ENCODE data around the gene CPB1.

DNA sequence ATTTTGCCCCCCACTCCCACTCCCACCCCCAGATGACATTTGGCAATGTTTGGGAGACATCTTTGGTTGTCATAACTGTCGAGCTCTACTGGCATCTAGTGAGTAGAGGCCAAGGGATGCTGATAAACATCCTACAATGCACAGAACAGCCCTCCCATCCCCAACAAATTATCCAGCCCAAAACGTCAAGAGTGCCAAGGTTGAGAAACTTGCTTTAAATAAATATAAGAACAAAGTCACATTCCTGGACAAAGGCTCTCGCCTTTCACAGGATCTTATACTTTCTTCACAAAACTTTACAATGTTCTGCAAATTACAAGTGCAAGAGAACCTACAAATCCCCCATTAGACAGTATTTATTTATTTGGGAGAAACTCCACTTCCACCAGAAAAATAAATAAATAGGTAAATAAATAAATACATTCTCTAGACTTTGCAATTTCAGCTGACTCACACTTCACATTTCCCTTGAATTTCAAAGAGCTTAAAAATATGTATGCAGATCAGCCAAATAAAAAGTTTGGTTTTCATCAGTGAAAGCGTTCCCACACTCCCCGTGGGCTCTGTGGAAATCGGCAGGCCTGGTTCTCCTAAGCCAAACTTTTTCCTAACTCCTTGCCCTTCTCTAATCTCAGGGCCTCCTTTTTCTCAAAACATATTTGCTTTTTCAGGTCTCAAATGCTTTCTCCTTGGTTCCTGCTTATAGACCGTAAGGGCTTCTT is 24.8 kb downstream of the CPB1 start:
- TF ChIP-seq, protein P1, sequence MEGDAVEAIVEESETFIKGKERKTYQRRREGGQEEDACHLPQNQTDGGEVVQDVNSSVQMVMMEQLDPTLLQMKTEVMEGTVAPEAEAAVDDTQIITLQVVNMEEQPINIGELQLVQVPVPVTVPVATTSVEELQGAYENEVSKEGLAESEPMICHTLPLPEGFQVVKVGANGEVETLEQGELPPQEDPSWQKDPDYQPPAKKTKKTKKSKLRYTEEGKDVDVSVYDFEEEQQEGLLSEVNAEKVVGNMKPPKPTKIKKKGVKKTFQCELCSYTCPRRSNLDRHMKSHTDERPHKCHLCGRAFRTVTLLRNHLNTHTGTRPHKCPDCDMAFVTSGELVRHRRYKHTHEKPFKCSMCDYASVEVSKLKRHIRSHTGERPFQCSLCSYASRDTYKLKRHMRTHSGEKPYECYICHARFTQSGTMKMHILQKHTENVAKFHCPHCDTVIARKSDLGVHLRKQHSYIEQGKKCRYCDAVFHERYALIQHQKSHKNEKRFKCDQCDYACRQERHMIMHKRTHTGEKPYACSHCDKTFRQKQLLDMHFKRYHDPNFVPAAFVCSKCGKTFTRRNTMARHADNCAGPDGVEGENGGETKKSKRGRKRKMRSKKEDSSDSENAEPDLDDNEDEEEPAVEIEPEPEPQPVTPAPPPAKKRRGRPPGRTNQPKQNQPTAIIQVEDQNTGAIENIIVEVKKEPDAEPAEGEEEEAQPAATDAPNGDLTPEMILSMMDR (conservative IDR thresholded peaks at IDR 0.05 in 1 of 2, IDR thresholded peaks at IDR 0.05 in 1 of 2; ENCODE audit: extremely low read depth in 1 of 2, insufficient read depth in 1 of 2, low read depth in 1 of 2, low read length in 2 of 2): no peak
- TF ChIP-seq EZH2 (IDR thresholded peaks at IDR 0.05; ENCODE audit: borderline replicate concordance, low read length): no peak
